HG03575 (cell line): ENCODE results near the gene SAMD14.

ENCODE experiments used
- ATAC-seq: cut with Tn5 transposase; IDR thresholded peaks from one replicate; pipeline ENCODE4 v1.9.1; 2021; ENCODE audit not compliant: unreplicated experiment, insufficient number of reproducible peaks, low FRiP score; ENCODE audit errors: extremely low read depth

The SAMD14 gene

GRCh38 chr17:50136096-50136687, 6.2 kb upstream of the SAMD14 start:
- no peak for ATAC-seq

DNA sequence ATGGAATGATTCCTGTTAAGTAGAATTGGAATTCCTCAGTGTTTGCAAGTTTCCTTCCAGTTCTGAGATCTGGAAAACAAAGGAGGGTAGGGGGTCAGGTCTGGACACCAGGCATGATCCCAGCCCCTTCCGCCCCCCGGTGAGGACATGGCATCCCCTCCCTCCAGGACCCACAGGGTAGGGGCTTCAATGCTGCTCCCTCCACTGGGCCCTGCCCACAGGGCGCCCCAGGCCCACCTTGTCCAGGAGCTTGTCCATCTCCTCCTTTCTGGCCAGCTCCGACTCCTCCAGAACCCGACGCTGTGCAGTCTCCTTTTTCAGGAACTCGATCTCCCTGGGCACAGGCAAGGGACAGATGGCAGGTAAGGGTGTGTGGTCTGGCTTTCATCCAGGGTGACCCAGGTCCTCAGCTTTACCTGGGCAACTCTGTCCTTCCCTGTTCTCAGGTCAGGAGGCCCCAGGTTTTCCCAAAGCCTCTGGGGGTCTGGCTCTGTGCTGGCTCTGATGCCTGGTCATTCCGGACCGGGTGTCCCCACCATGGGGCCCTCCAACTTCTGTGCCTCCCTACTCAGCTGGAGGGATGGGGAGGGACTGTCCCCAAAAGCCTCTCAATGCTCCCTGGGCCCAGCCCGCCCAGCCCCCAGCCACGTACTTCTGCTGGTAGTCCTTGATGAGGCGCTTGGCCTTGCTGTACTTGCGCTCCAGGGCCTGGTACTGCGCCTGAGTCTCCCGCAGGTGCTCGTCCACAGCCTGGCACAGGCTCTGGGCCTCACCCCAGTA, 5.5 kb upstream of the SAMD14 start:
- no peak for ATAC-seq

GRCh38 chr17:50134206-50135110, 4.5 kb upstream of the SAMD14 start:
- no peak for ATAC-seq

DNA sequence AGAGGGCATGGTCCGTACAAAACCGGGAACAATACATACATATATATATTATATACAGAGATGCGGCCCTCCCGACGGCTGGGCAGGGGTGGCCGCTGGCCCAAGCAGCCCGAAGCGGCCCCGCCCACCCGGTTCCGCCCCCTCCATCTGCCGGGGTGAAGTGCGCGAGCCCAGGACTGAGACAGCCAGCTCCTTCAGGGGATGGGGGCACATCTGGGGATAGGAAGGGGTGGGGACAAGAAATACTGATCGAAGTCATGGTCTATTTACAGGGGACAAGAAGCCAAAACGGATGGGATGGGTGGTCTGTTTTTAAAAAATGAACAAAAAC, 3.8 kb upstream of the SAMD14 start:
- ATAC-seq: no peak

DNA sequence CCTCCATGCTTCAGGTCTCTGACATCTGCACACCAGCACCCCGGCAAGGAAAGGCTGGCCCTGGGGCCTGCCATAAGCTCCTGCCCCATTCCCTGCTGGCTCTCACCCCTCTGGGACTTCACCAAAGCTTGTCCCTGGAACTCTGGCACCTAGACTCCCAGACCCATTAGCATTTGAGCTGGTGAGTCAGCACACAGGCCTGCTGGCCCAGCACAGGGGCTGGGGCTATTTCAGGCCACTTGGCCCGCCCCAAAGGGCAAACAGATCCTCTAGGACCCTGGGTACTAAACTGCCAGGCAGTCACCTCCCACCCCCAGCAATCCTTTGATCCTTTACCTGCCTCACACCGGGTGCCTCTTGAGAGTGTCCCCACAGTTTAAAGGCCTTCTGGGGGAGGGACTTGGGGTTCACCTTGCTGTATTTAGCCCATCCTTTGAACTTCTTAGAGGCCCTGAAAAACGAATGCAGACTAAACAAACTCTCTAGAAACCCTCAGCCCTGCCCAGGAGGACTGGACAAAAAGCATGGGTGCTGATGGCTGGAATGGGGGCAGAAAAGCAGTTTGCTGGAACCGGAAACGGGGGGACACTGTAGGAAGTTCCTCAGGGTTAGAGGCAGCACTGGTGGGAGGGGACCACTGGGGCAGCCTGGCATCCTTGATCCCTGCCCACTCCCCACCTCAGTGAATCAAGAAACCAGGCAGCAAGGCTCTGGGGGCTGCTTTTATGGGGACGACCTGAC, 3.2 kb upstream of the SAMD14 start:
- no peak for ATAC-seq

GRCh38 chr17:50132104-50132794, 2.3 kb upstream of the SAMD14 start:
- no peak for ATAC-seq

- ATAC-seq: no peak
Observed at GRCh38 chr17:50130559-50131305, 772 bp upstream of the SAMD14 start.

- no peak for ATAC-seq
Observed at GRCh38 chr17:50129353-50129727, 620 bp downstream of the SAMD14 start.

- no peak for ATAC-seq
Observed at GRCh38 chr17:50128441-50129352, 1.3 kb downstream of the SAMD14 start.

GRCh38 chr17:50127697-50128361, 2.1 kb downstream of the SAMD14 start:
- ATAC-seq: no peak

GRCh38 chr17:50125420-50125997, 4.5 kb downstream of the SAMD14 start:
- ATAC-seq: no peak

- ATAC-seq: no peak
Observed at GRCh38 chr17:50123649-50124349, 6.2 kb downstream of the SAMD14 start.

DNA sequence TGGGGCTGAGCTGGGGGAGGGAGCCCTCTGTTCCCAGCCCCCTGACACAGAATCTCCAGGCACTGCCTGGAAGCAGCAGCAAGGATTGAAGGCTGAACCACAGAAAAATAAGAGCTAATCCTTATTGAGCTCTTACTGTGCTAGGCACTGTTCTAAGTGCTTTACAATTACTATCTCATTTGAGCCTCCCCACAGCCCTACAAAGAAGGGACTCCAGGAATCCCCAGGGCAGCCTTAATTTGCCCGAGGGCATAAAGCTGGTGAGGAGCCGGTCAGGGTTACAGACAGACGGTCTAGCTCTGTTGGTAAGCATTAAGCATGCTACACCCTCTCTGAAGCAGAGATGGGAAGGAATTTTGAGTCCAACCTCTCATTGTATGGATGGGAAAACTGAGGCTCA, 7.0 kb downstream of the SAMD14 start:
- ATAC-seq: no peak

DNA sequence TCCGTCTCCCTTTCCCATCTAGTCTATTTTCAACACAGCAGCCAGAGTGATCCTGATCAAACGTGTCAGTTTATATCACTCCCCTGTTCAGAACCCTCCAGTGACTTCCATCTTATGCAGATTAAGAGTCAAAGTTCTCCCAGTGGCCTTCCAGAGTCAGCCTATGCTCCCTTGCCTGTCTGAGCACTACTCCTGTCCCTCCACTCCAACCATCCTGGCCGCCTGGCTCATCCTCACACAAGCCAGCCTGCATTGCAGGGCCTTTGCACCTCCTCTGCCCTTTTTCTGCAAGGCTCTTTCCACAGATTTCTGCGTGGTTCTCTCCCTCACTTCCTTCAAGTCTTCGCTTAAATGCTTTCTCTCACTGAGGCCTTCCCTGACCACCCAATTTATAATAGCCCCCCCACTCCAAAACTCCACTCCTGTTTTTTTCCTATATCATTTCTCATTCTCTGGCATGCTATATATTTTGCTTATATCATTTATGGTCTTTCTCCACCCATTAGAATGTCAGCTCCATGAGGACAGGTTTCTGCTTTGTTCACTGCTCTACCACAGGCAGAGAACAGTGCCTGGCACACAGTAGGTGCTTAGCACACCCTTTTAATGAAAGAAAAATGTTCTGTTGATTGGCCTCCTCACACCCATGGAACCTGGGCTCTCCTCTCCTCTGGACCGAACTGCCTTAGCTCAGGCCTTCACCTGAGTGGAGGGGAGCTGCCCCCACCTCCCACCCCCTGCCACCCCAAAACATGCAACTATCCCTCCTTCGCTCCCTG, 9.3 kb downstream of the SAMD14 start:
- ATAC-seq: no peak

- no peak for ATAC-seq
Observed at GRCh38 chr17:50118828-50119218, 11.1 kb downstream of the SAMD14 start.
